Gastroesophageal sphincter (tissue), 4 donors: ENCODE measurements around the gene RCBTB2. TPM values are rescaled to one million over a fixed set of nuclear protein-coding genes. Genes with fewer than 3 reads are reported as not detected.

ENCODE experiments used
- ATAC-seq: fragments of 150-250 bp; one replicate; pipeline ENCODE4 v1.9.1; 2016; ENCODE audit warnings: mild to moderate bottlenecking, moderate library complexity
- H3K27ac ChIP-seq, 4 donors: fragments of 200-600 bp; sonication (generic) in 3 of 4; 1 replicate in 3 of 4; 2 replicates in 1 of 4; pipeline ENCODE4 v1.5.1; 2016 to 2019
- H3K27me3 ChIP-seq: fragments of 200-600 bp; sonication (generic); one replicate; pipeline ENCODE4 v1.5.1; 2019
- H3K36me3 ChIP-seq, 2 donors: fragments of 200-600 bp; sonication (generic); one replicate each; pipeline ENCODE4 v1.5.1; 2019; ENCODE audit warnings: control low read depth in 1 of 2
- H3K4me1 ChIP-seq, 3 donors: fragments of 200-600 bp; sonication (generic); 1 replicate in 2 of 3; 2 replicates in 1 of 3; pipeline ENCODE4 v1.5.1; 2016 to 2019; ENCODE audit warnings: control low read depth in 2 of 3
- H3K4me3 ChIP-seq, 2 donors: fragments of 200-600 bp; sonication (generic); one replicate each; pipeline ENCODE4 v1.5.1; 2019; ENCODE audit warnings: mild to moderate bottlenecking in 1 of 2, moderate library complexity in 1 of 2
- H3K9me3 ChIP-seq, 3 donors: fragments of 200-600 bp; sonication (generic); one replicate each; pipeline ENCODE4 v1.5.1; 2017 to 2019; ENCODE audit warnings: control low read depth in 2 of 3
- CTCF ChIP-seq, 4 experiments: fragments of 200-600 bp in 2 of 4; fragments of 450-650 bp in 2 of 4; sonication (generic) in 1 of 4; IDR thresholded peaks; one replicate each; pipeline ENCODE4 v1.5.1; 2017 to 2019; ENCODE audit warnings: antibody characterized with exemption in 4 of 4, mild to moderate bottlenecking in 2 of 4, moderate library complexity in 2 of 4
- EP300 ChIP-seq: sonication (generic); formaldehyde crosslinking; IDR thresholded peaks from one replicate; pipeline ENCODE4 v1.6.1; 2017; ENCODE audit warnings: antibody characterized with exemption, mild to moderate bottlenecking
- POLR2A ChIP-seq, 2 donors: fragments of 450-650 bp; IDR thresholded peaks; one replicate each; pipeline ENCODE4 v1.6.1; 2017; ENCODE audit warnings: antibody characterized with exemption in 2 of 2, mild to moderate bottlenecking in 2 of 2, moderate library complexity in 1 of 2
- POLR2AphosphoS5 ChIP-seq: sonication (generic); formaldehyde crosslinking; IDR thresholded peaks from one replicate; pipeline ENCODE4 v1.6.1; 2017; ENCODE audit warnings: antibody characterized with exemption
- WGBS, 2 donors: methylation state at CpG; one replicate each; pipeline ENCODE4 v1.1.5; 2018; ENCODE audit warnings: low coverage in 1 of 2; 5-methylcytosine and 5-hydroxymethylcytosine counted together
- total RNA-seq, 4 donors: library from RNA; depleted of rRNA; stranded (reverse); fragments of >200 nt; gene quantifications; one replicate each; pipeline ENCODE4 v1.1.0, GENCODE V29; 2016

Gene RCBTB2
- total RNA-seq, 4 donors from 2014 or later: 14.9 to 26.1 (median 16.7) TPM

GRCh38 chr13:48496271-48497161, 36.4 kb downstream of the RCBTB2 start:
- Histone ChIP-seq H3K27ac (no peak overlapping the region), H3K4me3 (no peak overlapping the region), H3K9me3 (no peaks in the 10 kb centered on the region), H3K27me3 (no peaks in the 10 kb centered on the region), H3K4me1 (peaks cover 0 to 15% (median 3%) of the 10 kb centered on the region in 3 donors), H3K36me3 (peaks cover 0 to 48% of the 10 kb centered on the region in 2 donors)
- ATAC-seq: no peak
- TF ChIP-seq CTCF (IDR thresholded peaks at IDR 0.05): no peak
- TF ChIP-seq POLR2A (IDR thresholded peaks at IDR 0.05): no peak
- TF ChIP-seq POLR2AphosphoS5: no peak
- no peak for TF ChIP-seq EP300
- WGBS, 2 donors: 76 to 89% methylated on average over 3 to 4 of the region's 7 CpGs

DNA sequence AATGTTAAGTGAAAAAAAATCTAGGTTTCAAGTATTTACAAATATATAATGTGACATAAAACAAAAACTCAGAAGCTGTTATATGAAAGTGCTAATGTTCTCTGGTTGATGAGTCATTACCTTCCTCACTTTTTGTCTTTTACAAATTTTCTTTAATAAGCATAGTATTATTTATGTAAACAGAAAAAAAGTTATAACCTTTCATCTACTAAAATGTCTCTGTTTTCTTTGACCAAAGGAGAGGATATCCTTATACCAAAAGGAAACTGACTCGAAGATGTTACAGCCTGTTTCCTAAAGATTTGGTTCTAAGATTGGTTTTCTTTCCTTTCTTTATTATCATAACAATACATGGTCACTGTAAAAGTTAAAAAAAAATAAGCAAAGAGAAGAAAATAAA, 38.0 kb downstream of the RCBTB2 start:
- Histone ChIP-seq H3K36me3 (peaks cover 0 to 36% of the 10 kb centered on the region in 2 donors), H3K9me3 (no peaks in the 10 kb centered on the region), H3K27me3 (no peaks in the 10 kb centered on the region), H3K4me3 (no peak overlapping the region), H3K4me1 (peaks cover 0 to 15% (median 5%) of the 10 kb centered on the region in 3 donors), H3K27ac (no peak overlapping the region)
- no peak for TF ChIP-seq POLR2AphosphoS5
- TF ChIP-seq CTCF (IDR thresholded peaks at IDR 0.05): no peak
- no peak for TF ChIP-seq POLR2A (IDR thresholded peaks at IDR 0.05)
- no peak for TF ChIP-seq EP300
- ATAC-seq: no peak
- WGBS, 2 donors: 22 to 82% methylated on average over 1 of the region's 1 CpG

- peaks cover 0 to 36% of the 10 kb centered on the region in 2 donors for H3K36me3 ChIP-seq
- no peak for TF ChIP-seq POLR2A (IDR thresholded peaks at IDR 0.05)
- no peak for TF ChIP-seq POLR2AphosphoS5
- no peak for TF ChIP-seq CTCF (IDR thresholded peaks at IDR 0.05)
- TF ChIP-seq EP300: no peak
- H3K9me3 ChIP-seq: no peaks in the 10 kb centered on the region
- peak overlapping the region in 1 of 4 donors; percentile 48 for H3K27ac ChIP-seq
- H3K4me3 ChIP-seq: no peak overlapping the region
- no peak for ATAC-seq
- WGBS, 2 donors: 90 to 94% methylated on average over 2 of the region's 2 CpGs
- peaks cover 0 to 15% (median 5%) of the 10 kb centered on the region in 3 donors for H3K4me1 ChIP-seq
- H3K27me3 ChIP-seq: no peaks in the 10 kb centered on the region
These were observed 39.0 kb downstream of the RCBTB2 start for GRCh38 chr13:48493851-48494250.

DNA sequence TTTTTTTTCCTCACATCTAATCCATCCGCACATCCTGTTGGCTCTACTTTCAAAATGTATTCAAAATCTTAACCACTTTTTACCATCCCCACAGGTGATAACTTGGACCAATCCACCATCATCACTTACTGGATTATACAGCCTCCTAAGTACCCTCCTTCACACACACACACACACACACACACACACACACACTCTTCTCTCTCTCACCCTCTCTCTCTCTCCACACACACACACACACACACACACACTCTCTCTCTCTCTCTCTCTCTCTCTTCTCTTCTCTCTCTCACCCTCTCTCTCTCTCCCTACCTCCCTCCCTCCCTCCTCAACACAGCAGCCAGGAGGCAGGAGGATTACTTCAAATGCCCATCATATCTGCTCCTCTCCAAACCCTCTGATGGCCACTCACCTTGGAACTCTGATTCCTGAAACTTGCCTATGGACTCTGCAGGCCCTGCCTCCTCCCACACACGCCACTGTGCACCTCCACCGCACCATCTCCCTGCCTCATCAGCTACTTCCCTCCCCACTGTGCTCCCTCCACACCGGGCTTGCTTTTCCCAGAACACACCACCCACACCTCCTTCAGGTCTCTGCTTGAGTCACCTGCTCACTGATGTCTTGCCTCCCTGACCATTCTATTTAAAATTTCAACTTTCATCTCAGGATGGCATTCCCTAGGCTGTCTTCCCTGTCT, 39.7 kb downstream of the RCBTB2 start:
- TF ChIP-seq EP300: no peak
- TF ChIP-seq POLR2AphosphoS5: no peak
- no peak for TF ChIP-seq CTCF (IDR thresholded peaks at IDR 0.05)
- no peaks in the 10 kb centered on the region for H3K9me3 ChIP-seq
- peak overlapping the region in 3 of 4 donors; percentile 11 to 64 (median 48) for H3K27ac ChIP-seq
- H3K4me3 ChIP-seq: no peak overlapping the region
- H3K4me1 ChIP-seq: peaks cover 0 to 15% (median 5%) of the 10 kb centered on the region in 3 donors
- H3K36me3 ChIP-seq: peaks cover 0 to 36% of the 10 kb centered on the region in 2 donors
- WGBS, 2 donors: 77 to 94% methylated on average over 4 of the region's 4 CpGs
- ATAC-seq: no peak
- no peaks in the 10 kb centered on the region for H3K27me3 ChIP-seq
